Measurements from ENCODE around the gene ARHGEF25.

Gene ARHGEF25

DNA sequence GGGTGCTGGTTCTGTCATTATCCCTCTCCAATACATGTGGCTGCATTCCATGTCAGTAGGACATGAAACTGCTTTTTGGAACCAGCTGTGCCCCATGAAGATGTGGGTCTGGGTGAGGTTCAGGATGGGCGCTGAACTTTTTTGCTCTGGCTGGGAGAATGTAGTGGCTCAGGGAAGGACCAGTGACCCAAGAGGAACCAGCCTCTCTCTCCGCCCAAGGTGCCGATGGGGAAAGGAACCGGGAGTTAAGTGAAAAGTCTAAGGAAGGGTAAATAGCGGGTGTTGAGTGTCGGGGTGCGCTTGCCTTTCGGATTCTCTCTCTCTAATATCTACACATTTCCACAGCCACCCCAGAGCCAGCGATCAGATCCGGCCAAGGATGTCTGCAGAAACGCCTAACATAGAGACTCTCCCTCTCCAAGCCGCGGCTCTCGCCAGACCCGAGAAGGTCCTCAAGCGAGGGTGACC lies 7.8 kb downstream of the ARHGEF25 start:
- Histone ChIP-seq H3K36me3 (ENCODE audit: insufficient read depth, low read length) (no peaks in the 10 kb centered on the region), H3K9me3 (ENCODE audit: control insufficient read depth, insufficient read depth, low read length) (no peaks in the 10 kb centered on the region), H3K9ac (ENCODE audit: low read depth, low read length) (peak overlapping the region; percentile 32; the same call in 1 of the 2 replicates), H3K4me1 (ENCODE audit: insufficient read depth, low read length) (peaks cover 3% of the 10 kb centered on the region; the same call in 1 of the 2 replicates)

DNA sequence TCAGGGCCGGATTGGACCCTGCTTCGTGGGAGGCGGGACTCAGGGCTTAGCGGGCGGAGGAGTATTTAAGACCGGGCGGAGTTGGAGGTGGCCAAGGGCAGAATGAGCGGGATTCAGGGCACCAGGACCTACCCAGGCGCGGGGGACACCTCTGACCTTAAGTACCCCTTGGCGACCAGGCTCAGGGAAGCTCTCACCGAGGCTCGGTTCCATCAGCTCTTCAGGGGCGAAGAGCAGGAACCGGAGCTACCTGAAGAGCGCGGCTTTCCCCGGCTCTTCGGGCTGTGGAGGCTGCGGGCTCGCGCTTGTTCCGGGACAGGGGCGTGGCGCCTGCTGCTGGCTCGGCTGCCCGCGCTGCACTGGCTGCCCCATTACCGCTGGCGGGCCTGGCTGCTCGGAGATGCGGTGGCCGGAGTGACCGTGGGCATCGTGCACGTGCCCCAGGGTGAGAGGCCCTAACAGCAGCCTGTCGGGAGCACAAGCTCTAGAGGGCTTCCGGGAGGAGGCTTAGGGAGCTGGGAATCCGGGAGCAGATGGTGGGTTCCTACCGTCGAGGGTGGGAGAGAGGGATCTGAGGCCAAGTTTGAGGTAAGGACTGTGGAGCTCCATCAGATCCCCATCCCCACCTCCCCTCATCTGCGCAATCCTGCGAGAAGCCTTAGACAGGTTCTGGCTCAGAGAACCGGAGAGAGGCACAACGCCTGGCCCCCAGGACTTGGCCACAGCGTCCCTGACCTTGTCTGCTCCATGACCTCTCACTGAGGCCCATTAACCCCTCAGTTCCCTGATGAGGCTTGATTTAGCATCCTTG lies 8.4 kb downstream of the ARHGEF25 start:
- Histone ChIP-seq H3K36me3 (ENCODE audit: insufficient read depth, low read length) (no peaks in the 10 kb centered on the region), H3K9ac (ENCODE audit: low read depth, low read length) (peak overlapping the region; percentile 32; the same call in 1 of the 2 replicates), H3K9me3 (ENCODE audit: control insufficient read depth, insufficient read depth, low read length) (no peaks in the 10 kb centered on the region), H3K4me1 (ENCODE audit: insufficient read depth, low read length) (peaks cover 3% of the 10 kb centered on the region; the same call in 1 of the 2 replicates)

DNA sequence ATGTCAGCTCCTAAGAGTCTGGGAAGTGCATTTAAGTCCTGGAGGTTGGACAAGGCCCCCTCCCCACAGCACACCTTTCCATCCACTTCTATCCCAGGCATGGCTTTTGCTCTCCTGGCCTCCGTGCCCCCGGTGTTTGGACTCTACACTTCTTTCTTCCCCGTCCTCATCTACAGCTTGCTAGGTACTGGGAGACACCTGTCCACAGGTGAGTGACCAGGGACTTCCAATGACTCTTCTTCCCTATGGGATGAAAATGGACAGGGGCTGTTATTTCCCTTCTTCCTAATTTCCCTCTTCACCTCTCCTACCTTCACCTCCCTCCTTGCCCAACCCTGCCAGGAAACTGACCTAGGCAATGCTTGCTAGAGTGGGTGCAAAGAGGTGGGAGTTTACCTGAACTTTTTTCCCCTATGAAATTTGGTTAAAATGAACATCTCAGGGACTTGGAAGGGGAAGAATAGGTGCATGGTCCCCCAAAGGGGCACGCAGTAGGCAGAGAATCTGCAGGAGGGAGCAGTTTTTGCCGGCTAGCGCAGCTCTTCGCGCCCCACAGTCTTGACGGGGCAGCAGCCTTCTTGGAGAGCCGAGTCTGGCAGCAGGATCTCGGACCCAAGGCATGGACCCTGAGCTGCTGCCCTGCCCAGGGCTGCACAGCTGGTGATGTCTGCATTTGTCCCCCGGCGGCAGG lies 9.2 kb downstream of the ARHGEF25 start:
- Histone ChIP-seq H3K4me1 (ENCODE audit: insufficient read depth, low read length) (peaks cover 3% of the 10 kb centered on the region; the same call in 1 of the 2 replicates), H3K9me3 (ENCODE audit: control insufficient read depth, insufficient read depth, low read length) (no peaks in the 10 kb centered on the region), H3K36me3 (ENCODE audit: insufficient read depth, low read length) (no peaks in the 10 kb centered on the region), H3K9ac (ENCODE audit: low read depth, low read length) (peak overlapping the region; percentile 37; the same call in 1 of the 2 replicates)

DNA sequence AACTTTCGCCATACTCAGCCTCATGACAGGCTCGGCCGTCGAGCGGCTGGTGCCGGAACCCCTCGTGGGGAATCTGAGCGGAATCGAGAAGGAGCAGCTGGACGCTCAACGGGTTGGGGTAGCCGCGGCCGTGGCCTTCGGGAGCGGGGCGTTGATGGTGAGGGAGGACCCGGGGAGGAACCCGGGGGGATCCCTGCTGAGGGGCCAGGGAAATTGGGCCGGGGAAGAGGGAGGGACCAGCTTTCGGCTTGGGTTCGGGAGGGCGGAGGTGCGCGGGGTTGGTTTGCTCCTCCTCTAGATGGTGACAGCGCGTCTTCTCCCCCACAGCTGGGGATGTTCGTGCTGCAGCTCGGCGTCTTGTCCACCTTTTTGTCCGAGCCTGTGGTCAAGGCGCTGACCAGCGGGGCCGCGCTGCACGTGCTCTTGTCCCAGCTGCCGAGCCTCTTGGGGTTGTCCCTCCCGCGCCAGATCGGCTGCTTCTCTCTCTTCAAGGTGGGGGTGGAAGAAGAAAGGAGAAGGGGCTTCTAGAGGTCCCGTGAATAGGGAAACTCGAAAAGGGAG lies 9.8 kb downstream of the ARHGEF25 start:
- Histone ChIP-seq H3K9ac (ENCODE audit: low read depth, low read length) (peak overlapping the region; percentile 37; the same call in 1 of the 2 replicates), H3K4me1 (ENCODE audit: insufficient read depth, low read length) (peaks cover 3% of the 10 kb centered on the region; the same call in 1 of the 2 replicates), H3K36me3 (ENCODE audit: insufficient read depth, low read length) (no peaks in the 10 kb centered on the region), H3K9me3 (ENCODE audit: control insufficient read depth, insufficient read depth, low read length) (no peaks in the 10 kb centered on the region)

DNA sequence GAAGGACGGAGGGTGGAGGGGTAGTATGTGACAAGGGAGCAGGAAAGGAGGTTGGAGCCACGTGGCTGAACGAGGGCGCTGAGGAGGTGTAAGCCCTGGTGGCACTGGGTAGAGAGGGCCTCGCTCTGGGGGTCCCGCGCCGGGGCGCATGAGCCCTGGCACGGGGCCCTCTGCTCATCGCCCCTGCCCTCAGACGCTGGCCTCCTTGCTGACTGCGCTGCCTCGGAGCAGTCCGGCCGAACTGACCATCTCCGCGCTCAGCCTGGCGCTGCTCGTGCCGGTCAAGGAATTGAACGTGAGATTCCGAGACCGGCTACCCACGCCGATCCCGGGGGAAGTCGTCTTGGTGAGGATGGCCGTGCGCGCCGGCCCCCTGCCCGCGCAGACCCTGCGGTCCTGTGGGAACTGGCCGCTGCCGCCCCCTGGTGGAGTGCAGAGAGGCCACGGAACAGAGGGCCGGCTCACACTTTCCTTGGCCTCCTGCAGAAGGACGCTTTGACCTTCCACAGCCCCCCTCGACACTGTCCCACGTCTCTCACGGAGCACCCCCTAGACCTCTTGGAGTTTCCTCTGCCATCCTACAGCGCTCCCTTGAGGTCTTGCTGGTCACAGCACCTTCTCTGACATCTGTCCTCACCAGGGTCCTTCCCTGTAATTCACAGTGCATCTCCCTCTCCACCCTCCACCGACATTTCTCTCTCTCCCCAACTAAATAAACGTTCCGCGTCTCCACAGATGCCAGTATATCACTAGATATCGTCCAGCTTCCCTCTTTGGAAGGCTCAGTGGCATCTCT lies 10.5 kb downstream of the ARHGEF25 start:
- peaks cover 3% of the 10 kb centered on the region; the same call in 1 of the 2 replicates for H3K4me1 ChIP-seq (ENCODE audit: insufficient read depth, low read length)
- H3K36me3 ChIP-seq (ENCODE audit: insufficient read depth, low read length) = no peaks in the 10 kb centered on the region
- peak overlapping the region; percentile 37; the same call in 1 of the 2 replicates for H3K9ac ChIP-seq (ENCODE audit: low read depth, low read length)
- H3K9me3 ChIP-seq (ENCODE audit: control insufficient read depth, insufficient read depth, low read length) = no peaks in the 10 kb centered on the region

DNA sequence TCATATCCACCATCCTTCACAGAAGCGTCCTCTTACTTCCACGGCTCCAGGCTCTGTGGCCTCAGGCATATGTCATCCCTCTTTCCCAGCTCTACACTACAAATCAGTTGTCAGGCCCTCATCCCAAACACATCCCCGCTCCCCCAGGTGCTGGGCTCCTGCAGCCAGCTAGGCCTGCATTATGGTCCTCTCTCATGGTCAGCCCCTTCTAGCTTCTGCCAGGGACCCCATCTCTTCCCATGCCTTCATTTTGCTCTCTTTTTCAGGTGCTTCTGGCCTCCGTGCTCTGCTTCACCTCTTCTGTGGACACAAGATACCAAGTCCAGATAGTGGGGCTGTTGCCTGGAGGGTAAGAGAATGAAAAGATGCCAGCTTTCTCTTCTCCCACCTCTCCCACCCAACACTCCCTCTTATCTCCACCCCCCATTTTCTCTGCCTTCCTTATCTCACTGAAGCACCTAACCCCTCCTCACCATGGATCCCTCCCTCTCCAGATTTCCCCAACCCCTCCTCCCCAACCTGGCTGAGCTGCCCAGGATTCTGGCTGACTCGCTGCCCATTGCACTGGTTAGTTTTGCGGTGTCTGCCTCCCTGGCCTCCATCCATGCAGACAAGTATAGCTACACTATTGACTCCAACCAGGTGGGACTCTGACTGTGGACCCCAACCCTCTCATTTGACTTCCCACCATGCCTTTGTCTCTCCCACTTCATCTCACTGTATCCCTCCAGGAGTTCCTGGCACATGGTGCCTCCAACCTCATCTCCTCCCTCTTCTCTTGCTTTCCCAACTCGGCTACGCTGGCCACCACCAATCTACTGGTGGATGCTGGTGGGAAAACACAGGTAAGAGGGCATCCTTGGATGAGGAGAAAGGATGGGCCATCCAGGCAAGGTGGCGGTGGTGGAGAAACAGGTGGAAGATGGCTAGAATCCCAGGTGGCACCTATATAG lies 11.3 kb downstream of the ARHGEF25 start:
- Histone ChIP-seq H3K4me1 (ENCODE audit: insufficient read depth, low read length) (peaks cover 3% of the 10 kb centered on the region; the same call in 1 of the 2 replicates), H3K9me3 (ENCODE audit: control insufficient read depth, insufficient read depth, low read length) (no peaks in the 10 kb centered on the region), H3K36me3 (ENCODE audit: insufficient read depth, low read length) (no peaks in the 10 kb centered on the region), H3K9ac (ENCODE audit: low read depth, low read length) (no peak overlapping the region)

DNA sequence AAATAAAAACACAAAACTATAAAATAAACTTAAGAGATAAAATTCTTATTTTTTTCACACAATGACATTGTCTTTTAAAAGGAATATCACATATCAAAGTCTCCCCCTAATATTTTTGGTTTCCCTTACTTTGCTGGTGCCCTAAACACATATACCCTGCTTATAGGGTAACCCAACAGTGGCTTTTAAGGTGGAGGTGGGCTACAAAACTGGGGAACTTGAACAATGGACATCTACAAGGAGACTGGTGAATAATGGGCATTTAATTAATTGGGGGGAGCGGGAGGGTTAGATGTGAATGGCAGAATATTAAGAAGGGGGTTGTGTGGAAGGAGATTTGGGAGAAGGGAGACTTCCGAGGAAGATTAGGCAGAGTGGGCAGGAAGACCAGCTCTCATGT lies 12.2 kb downstream of the ARHGEF25 start:
- Histone ChIP-seq H3K4me1 (ENCODE audit: insufficient read depth, low read length) (peaks cover 7% of the 10 kb centered on the region; the same call in 1 of the 2 replicates), H3K9ac (ENCODE audit: low read depth, low read length) (no peak overlapping the region), H3K36me3 (ENCODE audit: insufficient read depth, low read length) (no peaks in the 10 kb centered on the region), H3K9me3 (ENCODE audit: control insufficient read depth, insufficient read depth, low read length) (no peaks in the 10 kb centered on the region)

DNA sequence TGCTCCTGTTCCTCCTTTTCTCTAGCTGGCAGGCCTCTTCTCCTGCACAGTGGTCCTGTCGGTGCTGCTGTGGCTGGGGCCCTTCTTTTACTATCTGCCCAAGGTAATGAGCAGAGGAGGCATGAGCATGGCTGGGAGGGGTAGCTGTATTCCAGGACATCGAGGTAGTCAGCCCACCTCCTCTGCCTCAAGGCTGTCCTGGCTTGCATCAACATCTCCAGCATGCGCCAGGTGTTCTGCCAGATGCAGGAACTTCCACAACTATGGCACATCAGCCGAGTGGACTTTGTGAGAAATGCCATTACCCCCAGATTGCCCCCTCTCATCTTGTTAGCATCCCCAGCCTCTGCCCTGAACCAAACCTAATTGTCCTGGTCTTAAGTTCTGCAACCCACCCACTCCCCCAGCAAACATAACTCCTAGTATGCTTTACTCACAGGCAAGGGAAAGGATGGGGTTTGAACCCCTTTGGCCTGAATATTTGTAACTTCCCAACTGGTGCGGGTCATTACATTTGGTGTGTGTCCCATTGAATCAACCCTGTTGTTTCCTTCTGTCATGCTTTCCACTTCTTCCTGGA lies 12.7 kb downstream of the ARHGEF25 start:
- Histone ChIP-seq H3K9me3 (ENCODE audit: control insufficient read depth, insufficient read depth, low read length) (no peaks in the 10 kb centered on the region), H3K9ac (ENCODE audit: low read depth, low read length) (no peak overlapping the region), H3K36me3 (ENCODE audit: insufficient read depth, low read length) (no peaks in the 10 kb centered on the region), H3K4me1 (ENCODE audit: insufficient read depth, low read length) (peaks cover 7% of the 10 kb centered on the region; the same call in 1 of the 2 replicates)

DNA sequence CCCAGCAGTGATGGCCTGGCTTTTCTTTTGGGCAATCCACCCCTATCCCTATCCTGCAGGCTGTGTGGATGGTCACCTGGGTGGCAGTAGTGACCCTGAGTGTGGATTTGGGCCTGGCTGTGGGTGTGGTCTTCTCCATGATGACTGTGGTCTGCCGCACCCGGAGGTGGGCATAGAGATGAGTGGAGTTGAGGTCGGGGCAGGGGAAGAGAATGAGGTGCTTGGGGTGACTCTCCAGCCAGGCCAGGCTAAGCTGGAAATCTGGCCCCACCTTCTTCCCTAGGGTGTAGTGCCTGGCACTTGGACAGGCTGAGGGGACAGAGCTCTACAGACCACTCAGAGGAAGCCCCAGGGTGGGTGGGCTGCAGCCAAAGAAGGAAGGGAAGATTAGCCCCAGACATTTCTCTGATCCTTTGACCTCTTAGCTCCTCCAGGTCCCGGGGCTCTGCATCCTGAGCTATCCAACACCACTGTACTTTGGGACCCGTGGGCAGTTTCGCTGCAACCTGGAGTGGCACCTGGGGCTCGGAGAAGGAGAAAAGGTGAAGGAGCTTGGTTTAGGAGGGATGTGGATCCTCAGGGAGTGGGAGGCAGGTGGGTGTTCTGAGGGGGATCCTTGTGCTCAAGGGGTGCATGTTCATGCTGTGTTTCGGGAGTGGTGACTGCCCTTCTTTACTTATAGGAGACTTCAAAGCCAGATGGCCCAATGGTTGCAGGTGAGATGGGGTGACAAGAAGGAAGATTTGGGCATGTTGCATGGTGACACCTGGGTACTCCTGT lies 13.4 kb downstream of the ARHGEF25 start:
- no peaks in the 10 kb centered on the region for H3K9me3 ChIP-seq (ENCODE audit: control insufficient read depth, insufficient read depth, low read length)
- H3K9ac ChIP-seq (ENCODE audit: low read depth, low read length) = no peak overlapping the region
- H3K4me1 ChIP-seq (ENCODE audit: insufficient read depth, low read length) = peaks cover 4% of the 10 kb centered on the region; the same call in 1 of the 2 replicates
- no peaks in the 10 kb centered on the region for H3K36me3 ChIP-seq (ENCODE audit: insufficient read depth, low read length)

DNA sequence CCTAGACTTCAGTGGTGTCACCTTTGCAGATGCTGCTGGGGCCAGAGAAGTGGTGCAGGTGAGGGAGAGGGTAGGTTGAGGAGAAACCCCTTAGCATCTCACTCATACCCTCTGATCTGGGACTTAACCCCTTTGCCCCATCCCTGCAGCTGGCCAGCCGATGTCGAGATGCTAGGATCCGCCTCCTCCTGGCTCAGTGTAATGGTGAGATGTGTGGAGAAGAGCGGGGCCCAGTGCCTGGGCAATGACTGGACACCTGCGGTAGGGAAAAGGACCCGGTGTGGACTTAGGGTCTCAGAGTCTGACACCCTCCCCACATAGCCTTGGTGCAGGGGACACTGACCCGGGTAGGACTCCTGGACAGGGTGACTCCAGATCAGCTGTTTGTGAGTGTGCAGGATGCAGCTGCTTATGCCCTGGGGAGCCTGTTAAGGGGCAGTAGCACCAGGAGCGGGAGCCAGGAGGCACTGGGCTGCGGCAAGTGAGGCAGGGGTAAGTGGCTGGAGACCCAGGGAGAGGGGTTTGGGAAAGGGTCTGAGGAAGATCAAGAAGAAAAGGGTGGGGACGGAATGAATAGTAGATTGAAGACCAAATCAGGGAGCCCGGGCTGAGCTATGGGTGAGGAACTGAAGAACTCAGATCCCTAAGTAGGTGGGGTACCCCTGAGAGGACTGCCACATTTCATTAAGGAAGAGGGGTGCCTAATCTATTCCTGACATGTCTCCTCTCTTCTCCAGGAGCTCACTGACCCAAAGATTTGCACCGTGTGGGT lies 14.2 kb downstream of the ARHGEF25 start:
- H3K9me3 ChIP-seq (ENCODE audit: control insufficient read depth, insufficient read depth, low read length) = no peaks in the 10 kb centered on the region
- H3K4me1 ChIP-seq (ENCODE audit: insufficient read depth, low read length) = peaks cover 4% of the 10 kb centered on the region; the same call in 1 of the 2 replicates
- H3K36me3 ChIP-seq (ENCODE audit: insufficient read depth, low read length) = no peaks in the 10 kb centered on the region
- H3K9ac ChIP-seq (ENCODE audit: low read depth, low read length) = no peak overlapping the region

DNA sequence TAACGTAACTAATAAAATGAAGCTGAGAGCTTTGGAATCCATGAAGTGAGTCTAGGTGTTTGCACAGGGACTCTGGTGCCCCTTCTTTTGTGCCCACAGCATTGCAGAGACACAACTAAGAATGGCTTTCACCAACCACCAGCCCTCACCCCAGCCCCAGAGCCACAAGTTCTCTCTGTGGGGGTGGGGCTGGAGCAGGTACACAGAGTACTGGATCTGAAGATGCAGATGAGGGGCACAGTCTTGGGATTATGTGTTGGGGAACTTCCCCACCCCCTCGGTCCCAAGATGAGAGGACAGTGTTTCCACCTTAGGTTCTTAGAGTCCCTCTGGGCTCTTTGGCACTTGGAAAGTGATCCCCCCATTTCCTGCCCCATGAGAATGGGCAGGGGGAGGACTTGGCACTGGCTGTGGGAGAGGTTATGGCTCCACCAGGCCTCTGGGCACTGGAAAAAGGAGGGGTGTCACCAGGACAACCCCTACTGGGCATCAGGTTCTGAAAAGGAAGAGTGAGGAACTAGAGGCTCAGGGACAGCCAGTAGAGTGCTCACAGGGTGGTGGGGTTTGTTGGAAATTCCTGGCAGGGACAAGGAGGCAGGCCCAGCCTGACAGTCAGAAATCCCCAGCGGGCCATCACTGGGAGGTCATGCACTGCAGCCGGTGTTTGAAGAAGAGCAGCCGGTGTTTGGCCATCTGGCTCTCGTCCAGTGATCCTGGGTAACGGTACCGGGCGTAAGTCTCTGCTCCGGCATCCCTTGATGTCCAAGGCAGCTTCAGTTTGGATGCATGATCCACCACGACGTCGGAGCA lies 15.1 kb downstream of the ARHGEF25 start:
- Histone ChIP-seq H3K9ac (ENCODE audit: low read depth, low read length) (no peak overlapping the region), H3K36me3 (ENCODE audit: insufficient read depth, low read length) (no peaks in the 10 kb centered on the region), H3K9me3 (ENCODE audit: control insufficient read depth, insufficient read depth, low read length) (no peaks in the 10 kb centered on the region), H3K4me1 (ENCODE audit: insufficient read depth, low read length) (peaks cover 4% of the 10 kb centered on the region; the same call in 1 of the 2 replicates)
